ENCODE data around the gene PPP1R14B.

PPP1R14B gene

DNA sequence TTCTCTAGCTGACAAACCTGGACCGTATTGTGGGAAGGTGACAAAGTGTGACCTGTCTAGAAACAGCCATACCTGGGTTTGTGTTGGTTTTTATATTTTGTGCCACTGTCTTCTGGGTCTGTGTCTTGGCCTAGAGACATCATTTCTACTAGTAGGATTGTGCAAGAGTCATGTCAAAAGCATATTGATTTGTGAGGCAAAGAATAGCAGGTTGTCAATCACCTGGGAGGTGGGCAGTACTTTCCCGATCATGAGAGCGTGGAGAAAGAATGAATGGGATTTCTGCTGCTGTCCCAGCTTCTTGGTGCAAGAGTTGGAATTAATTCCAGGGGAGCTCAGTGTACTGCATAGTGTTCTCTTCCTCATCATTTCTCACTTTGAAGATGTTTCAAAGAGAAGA is 45.2 kb downstream of the PPP1R14B start:
- Histone ChIP-seq H3K27me3 (no peaks in the 10 kb centered on the region), H3K4me3 (no peak overlapping the region), H3K9me3 (no peaks in the 10 kb centered on the region), H3K4me1 (peaks cover 0 to 8% (median 2%) of the 10 kb centered on the region in 4 donors), H3K27ac (no peak overlapping the region), H3K36me3 (peaks cover 69 to 95% (median 85%) of the 10 kb centered on the region in 3 donors)
- TF ChIP-seq, protein P1, sequence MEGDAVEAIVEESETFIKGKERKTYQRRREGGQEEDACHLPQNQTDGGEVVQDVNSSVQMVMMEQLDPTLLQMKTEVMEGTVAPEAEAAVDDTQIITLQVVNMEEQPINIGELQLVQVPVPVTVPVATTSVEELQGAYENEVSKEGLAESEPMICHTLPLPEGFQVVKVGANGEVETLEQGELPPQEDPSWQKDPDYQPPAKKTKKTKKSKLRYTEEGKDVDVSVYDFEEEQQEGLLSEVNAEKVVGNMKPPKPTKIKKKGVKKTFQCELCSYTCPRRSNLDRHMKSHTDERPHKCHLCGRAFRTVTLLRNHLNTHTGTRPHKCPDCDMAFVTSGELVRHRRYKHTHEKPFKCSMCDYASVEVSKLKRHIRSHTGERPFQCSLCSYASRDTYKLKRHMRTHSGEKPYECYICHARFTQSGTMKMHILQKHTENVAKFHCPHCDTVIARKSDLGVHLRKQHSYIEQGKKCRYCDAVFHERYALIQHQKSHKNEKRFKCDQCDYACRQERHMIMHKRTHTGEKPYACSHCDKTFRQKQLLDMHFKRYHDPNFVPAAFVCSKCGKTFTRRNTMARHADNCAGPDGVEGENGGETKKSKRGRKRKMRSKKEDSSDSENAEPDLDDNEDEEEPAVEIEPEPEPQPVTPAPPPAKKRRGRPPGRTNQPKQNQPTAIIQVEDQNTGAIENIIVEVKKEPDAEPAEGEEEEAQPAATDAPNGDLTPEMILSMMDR (IDR thresholded peaks at IDR 0.05): no peak
- DNase-seq: no peak
- intact Hi-C loops (cut with DNase I; ENCODE audit: low total_unique reads): no loop called here

DNA sequence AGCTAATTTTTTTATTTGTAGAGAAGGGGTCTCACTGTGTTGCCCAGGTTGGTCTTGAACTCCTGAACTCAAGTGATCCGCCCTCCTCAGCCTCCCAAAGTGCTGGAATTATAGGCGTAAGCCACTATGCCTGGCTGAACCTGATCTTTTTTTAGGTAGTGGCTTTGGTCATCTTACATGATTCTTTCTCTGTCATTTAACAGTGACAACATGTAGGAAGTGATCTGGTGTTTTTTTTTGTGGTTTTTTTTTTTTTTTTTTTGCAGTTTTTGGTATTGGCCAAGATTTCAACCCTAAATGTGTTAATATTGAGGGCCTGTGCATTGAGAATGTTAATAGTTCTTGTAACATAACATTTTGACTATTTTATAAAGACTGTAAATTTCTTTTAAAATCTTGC is 48.2 kb downstream of the PPP1R14B start:
- no peak for DNase-seq
- TF ChIP-seq, protein P1 (IDR thresholded peaks at IDR 0.05): no peak
- intact Hi-C loops (cut with DNase I; ENCODE audit: low total_unique reads): no loop called here
- Histone ChIP-seq H3K36me3 (peaks cover 92 to 100% (median 98%) of the 10 kb centered on the region in 3 donors), H3K4me1 (no peaks in the 10 kb centered on the region), H3K4me3 (no peak overlapping the region), H3K27ac (no peak overlapping the region), H3K27me3 (no peaks in the 10 kb centered on the region), H3K9me3 (no peaks in the 10 kb centered on the region)

DNA sequence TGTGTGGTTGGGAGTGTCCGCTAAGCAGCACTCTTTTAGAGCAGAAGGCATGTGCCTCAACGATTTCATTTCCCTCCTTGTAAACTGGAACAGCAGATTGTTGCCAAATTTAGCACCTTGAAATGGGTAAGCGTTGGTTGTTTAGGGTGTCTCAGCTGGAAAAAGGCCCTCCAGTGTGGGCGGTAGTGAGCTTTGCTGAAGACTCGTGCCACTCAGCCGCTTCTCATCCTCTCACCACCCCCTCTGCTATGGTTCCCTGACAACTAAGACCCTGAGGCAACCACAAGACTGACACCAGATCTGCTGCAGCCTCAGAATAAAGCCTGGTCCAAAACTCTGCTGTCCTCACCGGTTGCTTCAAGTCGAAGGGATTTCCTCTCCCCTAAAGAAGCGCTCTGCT is 50.1 kb downstream of the PPP1R14B start:
- DNase-seq: no peak
- TF ChIP-seq, protein P1 (IDR thresholded peaks at IDR 0.05): no peak
- intact Hi-C loops (cut with DNase I; ENCODE audit: low total_unique reads): no loop called here
- H3K27ac ChIP-seq: no peak overlapping the region
- H3K36me3 ChIP-seq: peaks cover 83 to 94% (median 85%) of the 10 kb centered on the region in 3 donors
- no peaks in the 10 kb centered on the region for H3K9me3 ChIP-seq
- H3K27me3 ChIP-seq: no peaks in the 10 kb centered on the region
- no peaks in the 10 kb centered on the region for H3K4me1 ChIP-seq
- H3K4me3 ChIP-seq: no peak overlapping the region
